Osteocyte (in vitro differentiated cells): ENCODE measurements around the gene ACSS1. TPM values are rescaled to one million over a fixed set of nuclear protein-coding genes. Genes with fewer than 3 reads are reported as not detected.

Experiments used
- DNase-seq: peaks from one replicate; pipeline ENCODE4 v3.0.0; 2021; ENCODE audit warnings: mixed read lengths; ENCODE audit not compliant: unreplicated experiment; ENCODE audit errors: extremely low spot score
- H3K27ac Mint-ChIP-seq: one replicate; pipeline ENCODE4 v1.8.0; 2021; ENCODE audit warnings: mild to moderate bottlenecking, mixed read lengths; ENCODE audit not compliant: unreplicated experiment
- H3K27me3 Mint-ChIP-seq: one replicate; pipeline ENCODE4 v1.8.0; 2021; ENCODE audit warnings: mixed read lengths; ENCODE audit not compliant: unreplicated experiment
- H3K36me3 Mint-ChIP-seq: one replicate; pipeline ENCODE4 v1.8.0; 2021; ENCODE audit warnings: mixed read lengths; ENCODE audit not compliant: unreplicated experiment
- H3K4me1 Mint-ChIP-seq: one replicate; pipeline ENCODE4 v1.8.0; 2021; ENCODE audit warnings: mixed read lengths; ENCODE audit not compliant: unreplicated experiment
- H3K4me3 Mint-ChIP-seq: one replicate; pipeline ENCODE4 v1.8.0; 2021; ENCODE audit warnings: mild to moderate bottlenecking, moderate library complexity, mixed read lengths; ENCODE audit not compliant: unreplicated experiment
- H3K9me3 Mint-ChIP-seq: one replicate; pipeline ENCODE4 v1.8.0; 2021; ENCODE audit warnings: mixed read lengths; ENCODE audit not compliant: unreplicated experiment
- CTCF ChIP-seq: fragments of 200-600 bp; sonication (generic); IDR thresholded peaks from 2 replicates; pipeline ENCODE4 v1.5.0; 2021; ENCODE audit warnings: antibody characterized with exemption, mild to moderate bottlenecking, moderate library complexity
- total RNA-seq: library from RNA; stranded (reverse); gene quantifications from 2 replicates; pipeline ENCODE4 v1.2.1, GENCODE V29; 2021

Gene ACSS1
- total RNA-seq, 1 donor from 2014 or later, result 8.2 TPM

- H3K9me3 Mint-ChIP-seq, result no peaks in the 10 kb centered on the region
- H3K27ac Mint-ChIP-seq, result no peak overlapping the region
- DNase-seq, result peak; percentile 78
- peaks cover 9% of the 10 kb centered on the region for H3K4me1 Mint-ChIP-seq
- H3K4me3 Mint-ChIP-seq, result no peak overlapping the region
- no peak for TF ChIP-seq CTCF
- H3K27me3 Mint-ChIP-seq, result peaks cover 79% of the 10 kb centered on the region
- peaks cover 2% of the 10 kb centered on the region for H3K36me3 Mint-ChIP-seq
These were observed 19.8 kb upstream of the ACSS1 start for GRCh38 chr20:25077610-25078169.

GRCh38 chr20:25076731-25077609 lies 19.0 kb upstream of the ACSS1 start:
- peaks cover 2% of the 10 kb centered on the region for H3K36me3 Mint-ChIP-seq
- H3K27ac Mint-ChIP-seq, result no peak overlapping the region
- peak; percentile 69 for DNase-seq
- H3K4me1 Mint-ChIP-seq, result peaks cover 5% of the 10 kb centered on the region
- no peak for TF ChIP-seq CTCF
- peaks cover 79% of the 10 kb centered on the region for H3K27me3 Mint-ChIP-seq
- no peaks in the 10 kb centered on the region for H3K9me3 Mint-ChIP-seq
- no peak overlapping the region for H3K4me3 Mint-ChIP-seq

- peaks cover 2% of the 10 kb centered on the region for H3K36me3 Mint-ChIP-seq
- peak; percentile 53 for DNase-seq
- H3K4me3 Mint-ChIP-seq, result no peak overlapping the region
- no peaks in the 10 kb centered on the region for H3K9me3 Mint-ChIP-seq
- H3K27me3 Mint-ChIP-seq, result peaks cover 83% of the 10 kb centered on the region
- TF ChIP-seq CTCF, result no peak
- no peak overlapping the region for H3K27ac Mint-ChIP-seq
- peaks cover 2% of the 10 kb centered on the region for H3K4me1 Mint-ChIP-seq
These were observed 18.3 kb upstream of the ACSS1 start for GRCh38 chr20:25076201-25076600.

GRCh38 chr20:25073544-25073943 lies 15.6 kb upstream of the ACSS1 start:
- Mint-ChIP-seq H3K27me3 (peaks cover 82% of the 10 kb centered on the region), H3K9me3 (no peaks in the 10 kb centered on the region), H3K4me3 (no peak overlapping the region), H3K36me3 (no peaks in the 10 kb centered on the region), H3K27ac (no peak overlapping the region), H3K4me1 (no peaks in the 10 kb centered on the region)
- TF ChIP-seq CTCF, result no peak
- DNase-seq, result peak; percentile 57

GRCh38 chr20:25072226-25072811 lies 14.4 kb upstream of the ACSS1 start:
- DNase-seq, result peak; percentile 32
- no peaks in the 10 kb centered on the region for H3K4me1 Mint-ChIP-seq
- no peak overlapping the region for H3K27ac Mint-ChIP-seq
- H3K27me3 Mint-ChIP-seq, result peaks cover 72% of the 10 kb centered on the region
- no peak for TF ChIP-seq CTCF
- H3K4me3 Mint-ChIP-seq, result no peak overlapping the region
- H3K36me3 Mint-ChIP-seq, result no peaks in the 10 kb centered on the region
- no peaks in the 10 kb centered on the region for H3K9me3 Mint-ChIP-seq
